ENCODE results near the gene MAN2B2. TPM values are rescaled to one million over a fixed set of nuclear protein-coding genes. Genes with fewer than 3 reads are reported as not detected.

Gene MAN2B2
- total RNA-seq, 1 experiment from 2014 or later, result 11.7 TPM

DNA sequence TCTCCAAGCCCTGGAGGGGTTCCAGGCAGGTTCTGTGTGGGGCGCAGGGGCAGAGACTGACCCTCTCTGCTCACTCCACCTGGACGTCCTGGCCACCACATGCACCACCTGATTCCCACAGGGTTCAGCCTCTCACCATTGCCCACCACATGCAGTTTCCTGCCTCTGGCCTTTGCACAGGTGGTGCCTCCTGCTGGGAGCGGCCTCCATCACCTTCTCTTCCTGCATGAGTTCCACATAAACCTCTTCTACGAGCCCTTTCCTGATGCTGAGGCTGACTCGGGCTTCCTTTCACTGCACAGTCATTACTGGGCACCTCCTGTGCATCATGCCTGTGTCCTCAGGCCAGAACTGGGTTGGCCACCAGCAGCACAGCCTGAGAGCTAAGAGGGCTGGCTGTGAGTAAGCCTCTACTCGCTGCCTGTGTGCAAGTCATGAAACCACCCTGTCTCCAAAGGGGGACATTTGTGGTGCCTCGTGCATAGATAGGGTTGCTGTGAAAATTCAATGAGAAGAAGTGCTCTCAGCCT, 19.9 kb downstream of the MAN2B2 start:
- DNase-seq (ENCODE audit: low read depth), result no peak

DNA sequence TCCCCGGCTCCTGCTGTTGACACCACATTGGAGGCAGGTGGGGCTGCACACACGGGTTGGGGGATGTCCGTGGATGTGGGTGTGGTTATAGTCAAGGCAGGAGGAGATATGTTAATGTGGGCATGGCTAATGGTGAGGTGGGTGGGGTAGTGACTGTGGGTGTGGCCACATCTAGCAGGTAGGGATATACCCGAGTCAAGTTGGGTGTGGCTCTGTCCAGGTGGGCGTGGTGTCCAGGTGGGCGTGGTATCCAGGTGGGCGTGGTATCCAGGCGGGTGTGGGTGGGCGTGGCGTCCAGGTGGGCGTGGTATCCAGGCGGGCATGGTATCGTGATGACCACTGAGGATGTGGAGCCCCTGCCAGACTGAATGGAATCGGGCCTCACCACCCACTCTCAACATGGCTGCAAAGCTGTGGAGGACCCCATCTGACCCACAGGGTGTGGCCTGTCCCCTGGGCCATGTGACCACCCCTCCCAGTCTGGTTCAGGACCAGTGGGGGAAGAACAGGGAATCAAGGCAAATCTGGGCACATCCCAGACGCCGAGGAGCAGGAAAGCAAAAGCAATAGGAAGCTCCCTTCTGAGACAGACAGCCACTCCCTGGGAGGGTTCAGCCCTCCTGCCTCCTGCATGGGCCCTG, 21.0 kb downstream of the MAN2B2 start:
- no peak for DNase-seq (ENCODE audit: low read depth)

DNA sequence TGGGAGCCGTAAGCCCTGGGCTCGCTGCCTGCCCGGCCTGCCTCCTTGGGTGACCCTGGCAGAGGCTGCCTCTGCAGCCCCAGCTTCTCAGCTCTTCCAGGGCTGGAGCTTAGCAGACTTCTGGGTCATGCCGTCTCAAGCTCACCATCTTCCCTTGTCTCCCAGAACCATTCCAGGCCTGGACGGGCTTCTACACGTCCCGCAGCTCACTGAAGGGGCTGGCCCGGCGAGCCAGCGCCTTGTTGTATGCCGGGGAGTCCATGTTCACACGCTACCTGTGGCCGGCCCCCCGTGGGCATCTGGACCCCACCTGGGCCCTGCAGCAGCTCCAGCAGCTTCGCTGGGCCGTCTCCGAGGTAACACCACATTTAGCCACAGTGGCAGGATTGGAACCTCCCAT, 22.0 kb downstream of the MAN2B2 start:
- DNase-seq (ENCODE audit: low read depth), result no peak

DNA sequence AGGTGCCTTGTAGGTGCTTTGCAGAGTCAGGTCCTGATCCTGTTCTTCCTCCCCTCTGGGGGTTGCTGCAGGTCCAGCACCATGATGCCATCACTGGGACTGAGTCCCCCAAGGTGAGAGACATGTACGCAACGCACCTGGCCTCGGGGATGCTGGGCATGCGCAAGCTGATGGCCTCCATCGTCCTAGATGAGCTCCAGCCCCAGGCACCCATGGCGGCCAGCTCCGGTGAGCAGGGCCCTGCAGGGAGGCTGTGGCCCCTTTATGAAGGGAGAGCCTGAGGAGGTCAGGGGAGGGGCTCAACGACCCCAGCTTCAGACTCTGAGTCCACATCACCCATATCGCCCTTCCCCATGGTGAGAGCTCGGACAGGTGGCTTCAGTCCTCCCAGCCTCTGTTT, 23.1 kb downstream of the MAN2B2 start:
- DNase-seq (ENCODE audit: low read depth), result no peak

DNA sequence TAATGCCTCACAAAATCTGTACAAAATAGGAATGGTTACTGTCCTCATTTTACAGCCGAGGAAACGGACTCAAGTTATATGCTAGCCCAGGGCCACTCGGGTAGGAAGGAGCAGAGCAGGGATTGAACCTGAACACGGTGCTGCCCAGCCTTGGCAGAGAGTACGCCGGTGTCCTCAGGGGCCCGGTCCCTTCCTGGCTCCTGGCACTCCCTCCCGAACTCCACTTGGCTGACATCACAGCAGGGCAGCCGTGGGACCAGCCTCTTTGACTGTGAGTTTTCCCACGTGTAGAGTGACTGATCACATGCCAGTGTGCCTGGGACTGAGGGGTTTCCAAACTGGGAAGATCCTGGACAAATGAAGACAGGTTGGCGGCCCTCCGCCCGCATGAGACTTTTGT, 23.7 kb downstream of the MAN2B2 start:
- DNase-seq (ENCODE audit: low read depth), result no peak

DNA sequence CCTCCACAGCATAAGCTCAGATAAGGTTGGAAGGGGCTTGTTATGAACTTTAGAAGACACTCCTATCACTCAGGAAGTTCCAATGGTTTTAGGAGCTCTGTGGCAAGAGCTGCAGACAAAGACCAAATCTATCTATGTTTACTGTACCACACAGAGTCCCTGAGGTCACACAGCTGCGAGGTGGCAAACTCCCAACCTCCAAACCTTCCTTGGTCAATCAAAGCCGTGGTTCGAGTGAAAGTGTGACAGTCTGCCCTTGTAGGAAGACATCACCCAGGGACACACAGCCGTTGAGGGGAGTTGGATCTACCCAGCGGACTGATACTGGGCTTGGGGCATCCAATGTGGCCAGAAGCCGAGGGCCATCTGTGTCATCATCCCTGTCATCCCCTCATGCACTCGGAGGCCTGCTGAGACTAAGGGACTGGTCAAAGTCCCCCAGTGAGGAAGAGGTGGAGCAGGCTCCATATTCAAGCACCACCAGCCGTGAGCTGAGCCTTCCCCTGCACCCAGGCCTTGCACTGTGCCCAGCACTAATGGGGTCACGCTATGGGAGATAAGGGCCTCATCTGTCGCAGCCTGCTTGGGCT, 26.8 kb downstream of the MAN2B2 start:
- DNase-seq (ENCODE audit: low read depth), result no peak

DNA sequence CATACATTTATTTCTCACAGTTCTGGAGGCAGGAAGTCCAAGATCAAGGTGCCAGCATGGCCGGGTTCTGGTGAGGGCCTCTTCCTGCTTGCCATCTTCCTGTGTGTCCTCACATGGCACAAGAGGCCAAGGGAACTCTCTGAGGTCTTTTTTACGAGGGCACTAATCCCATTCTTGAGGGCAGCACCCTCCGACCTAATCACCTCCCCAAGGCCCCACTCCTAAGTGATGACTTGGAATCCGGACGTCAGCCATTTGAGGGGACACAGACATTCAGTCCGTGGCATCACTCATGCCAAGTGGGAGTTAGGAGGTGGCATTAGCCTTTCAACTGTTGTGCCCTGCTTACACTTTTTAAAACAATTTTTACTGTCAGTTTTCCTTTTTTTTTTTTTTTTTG, 27.3 kb downstream of the MAN2B2 start:
- DNase-seq (ENCODE audit: low read depth), result no peak

DNA sequence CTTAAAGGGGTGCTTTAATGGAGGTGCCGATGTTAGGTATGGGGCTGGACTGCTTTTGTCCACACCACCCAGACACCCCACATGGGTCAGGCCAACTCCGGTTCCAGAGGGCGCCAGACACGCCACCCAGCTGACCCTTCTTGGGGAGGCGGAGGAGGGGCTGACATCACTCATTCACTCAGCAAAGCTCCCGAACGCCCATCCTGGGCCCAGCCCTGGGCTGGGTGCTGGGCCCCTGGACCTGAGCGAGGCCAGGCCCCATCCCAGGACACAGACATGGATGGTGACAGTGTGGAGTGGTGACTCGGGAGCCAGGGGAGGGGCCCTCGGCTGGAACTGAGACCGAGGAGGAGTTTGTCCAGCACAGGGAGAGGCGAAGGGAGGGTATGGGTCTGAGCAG, 28.1 kb downstream of the MAN2B2 start:
- no peak for DNase-seq (ENCODE audit: low read depth)

DNA sequence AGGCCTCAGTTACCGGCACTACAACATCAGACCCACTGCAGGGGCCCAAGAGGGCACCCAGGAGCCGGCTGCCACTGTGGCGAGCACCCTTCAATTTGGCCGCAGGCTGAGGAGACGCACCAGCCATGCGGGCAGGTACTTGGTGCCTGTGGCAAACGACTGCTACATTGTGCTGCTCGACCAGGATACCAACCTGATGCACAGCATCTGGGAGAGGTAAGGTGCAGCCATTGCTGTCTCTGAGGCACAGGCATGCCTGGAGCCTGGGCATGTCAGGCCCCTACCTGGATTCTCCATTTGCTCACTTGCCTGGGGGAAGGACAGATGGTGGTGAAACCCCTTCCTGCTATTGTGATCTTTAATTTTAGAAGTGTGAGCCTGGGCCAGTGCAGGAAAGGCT, 30.1 kb downstream of the MAN2B2 start:
- DNase-seq (ENCODE audit: low read depth), result no peak

DNA sequence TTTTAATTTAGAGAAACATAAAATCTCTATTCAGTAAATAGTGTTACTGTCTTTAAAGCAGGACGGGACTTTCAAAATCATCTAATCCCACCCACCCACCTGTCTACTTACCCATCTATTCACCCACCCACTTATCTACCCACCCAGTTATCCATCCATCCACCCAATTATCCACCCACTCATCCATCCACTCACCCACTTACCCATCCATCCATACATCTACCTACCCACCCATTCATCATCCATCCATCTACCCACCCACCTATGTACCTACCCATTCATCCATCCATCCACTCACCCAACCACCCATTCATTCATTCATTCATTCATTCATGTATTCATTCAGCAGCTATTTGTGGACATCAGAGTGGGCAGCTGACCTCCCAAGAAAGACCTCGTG, 30.6 kb downstream of the MAN2B2 start:
- DNase-seq (ENCODE audit: low read depth), result no peak

DNA sequence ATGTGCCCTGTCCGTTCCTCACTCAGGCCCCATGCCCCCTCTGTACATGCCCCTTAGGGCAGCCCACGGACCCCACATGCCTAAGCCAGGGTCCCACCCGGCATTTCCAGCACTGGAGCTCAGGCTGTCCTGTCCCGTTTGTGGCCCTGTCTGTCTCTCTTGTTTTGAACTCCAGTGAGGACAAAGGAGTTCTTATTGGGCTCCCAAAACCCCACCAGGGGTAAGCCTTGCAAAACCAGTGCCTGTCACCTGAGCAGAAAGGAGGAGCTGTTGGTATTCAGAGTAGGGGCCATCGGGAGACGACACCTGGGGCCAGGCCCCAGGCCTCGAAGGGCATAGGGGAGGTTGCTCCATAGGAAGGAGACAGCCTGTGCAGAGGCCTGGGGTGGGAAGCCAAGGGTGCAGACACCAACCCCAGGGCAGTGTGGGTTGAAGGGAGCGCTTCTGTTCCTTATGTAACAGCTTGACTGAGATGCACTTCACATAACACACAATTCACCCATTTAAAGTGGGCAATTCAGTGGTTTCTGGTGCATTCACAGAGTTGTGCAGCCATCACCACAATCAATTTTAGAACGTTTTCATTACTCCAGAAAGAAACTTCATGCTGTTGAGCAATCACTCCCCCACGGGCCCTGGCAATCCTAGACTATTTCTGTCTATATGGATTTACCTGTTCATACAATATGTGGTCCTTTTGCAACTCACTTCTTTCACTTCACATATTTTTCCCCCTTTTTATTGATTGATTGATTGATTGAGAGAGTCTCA, 31.7 kb downstream of the MAN2B2 start:
- no peak for DNase-seq (ENCODE audit: low read depth)

DNA sequence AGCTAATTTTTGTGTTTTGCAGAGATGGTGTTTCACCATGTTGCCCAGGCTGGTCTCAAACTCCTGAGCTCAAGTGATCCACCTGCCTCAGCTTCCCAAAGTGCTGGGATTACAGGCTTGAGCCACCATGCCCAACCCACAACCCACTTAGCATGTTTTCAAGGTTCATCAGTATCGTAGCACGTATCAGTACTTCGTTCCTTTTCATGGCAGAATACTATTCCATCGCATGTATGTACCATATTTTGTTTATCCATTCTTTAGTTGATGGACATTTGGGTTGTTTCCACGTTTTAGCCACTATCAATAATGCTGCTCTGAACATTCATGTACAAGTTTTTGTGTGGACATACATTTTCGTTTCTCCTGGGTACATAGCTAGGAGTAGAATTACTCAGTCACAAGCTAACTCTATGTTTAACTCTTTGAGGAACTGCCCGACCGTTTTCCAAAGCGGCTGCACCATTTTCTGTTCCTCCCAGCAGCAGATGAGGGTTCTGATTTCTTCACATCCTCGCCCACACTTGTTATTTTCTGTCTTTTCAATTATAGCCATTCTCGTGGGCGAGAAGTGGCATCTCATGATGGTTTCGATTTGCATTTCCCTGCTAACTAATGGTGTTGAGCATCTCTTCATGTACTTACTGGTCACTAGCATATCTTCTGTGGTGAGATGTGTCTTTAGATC, 32.5 kb downstream of the MAN2B2 start:
- no peak for DNase-seq (ENCODE audit: low read depth)

DNA sequence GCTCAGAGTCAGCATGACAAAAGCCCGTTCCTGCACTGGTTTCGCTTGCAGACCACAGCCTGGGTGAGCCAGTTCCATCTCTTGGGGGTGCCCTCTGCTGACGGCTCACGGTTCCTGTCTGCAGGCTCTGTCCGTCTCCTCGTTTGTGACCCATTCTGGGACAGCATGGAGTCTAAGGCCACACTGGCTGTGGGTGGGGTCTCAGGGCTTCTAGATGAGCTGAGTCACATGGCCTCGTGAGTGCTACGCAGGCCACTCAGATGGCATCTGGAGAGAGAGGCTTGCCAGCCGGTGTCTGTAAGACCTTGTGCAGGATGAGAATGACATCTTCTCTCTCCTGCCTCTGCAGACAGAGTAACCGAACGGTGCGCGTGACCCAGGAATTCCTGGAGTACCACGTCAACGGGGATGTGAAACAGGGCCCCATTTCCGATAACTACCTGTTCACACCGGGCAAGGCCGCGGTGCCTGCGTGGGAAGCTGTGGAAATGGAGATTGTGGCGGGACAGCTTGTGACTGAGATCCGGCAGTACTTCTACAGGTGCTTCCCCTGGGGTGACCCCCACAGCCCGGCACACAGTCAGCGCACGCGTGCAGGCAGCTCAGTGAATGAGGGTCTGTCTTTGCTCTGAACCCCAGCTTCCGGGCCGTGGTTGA, 33.9 kb downstream of the MAN2B2 start:
- DNase-seq (ENCODE audit: low read depth), result no peak

DNA sequence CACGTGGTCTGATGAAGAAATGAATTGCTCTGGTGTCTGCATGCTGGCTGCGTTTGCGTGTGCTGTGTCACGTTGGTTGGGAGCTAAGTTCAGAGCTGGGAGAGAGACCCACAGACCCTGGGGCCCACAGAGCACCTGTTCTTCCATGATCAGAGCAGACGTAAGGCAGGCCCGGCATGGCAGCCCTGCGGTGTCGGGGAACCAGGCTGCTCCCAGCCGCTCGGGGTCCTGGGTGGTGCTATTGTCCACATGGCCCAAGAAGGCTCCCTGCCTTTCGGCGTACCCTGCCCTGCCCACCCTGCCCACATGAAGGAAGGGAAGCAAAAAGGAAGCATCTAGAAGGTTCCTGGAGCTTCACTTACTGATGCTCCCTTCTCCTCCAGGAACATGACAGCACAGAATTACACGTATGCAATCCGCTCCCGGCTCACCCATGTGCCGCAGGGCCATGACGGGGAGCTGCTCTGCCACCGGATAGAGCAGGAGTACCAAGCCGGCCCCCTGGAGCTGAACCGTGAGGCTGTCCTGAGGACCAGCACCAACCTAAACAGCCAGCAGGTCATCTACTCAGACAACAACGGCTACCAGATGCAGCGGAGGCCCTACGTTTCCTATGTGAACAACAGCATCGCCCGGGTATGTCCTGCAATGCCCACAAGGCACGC, 34.6 kb downstream of the MAN2B2 start:
- DNase-seq (ENCODE audit: low read depth), result no peak

DNA sequence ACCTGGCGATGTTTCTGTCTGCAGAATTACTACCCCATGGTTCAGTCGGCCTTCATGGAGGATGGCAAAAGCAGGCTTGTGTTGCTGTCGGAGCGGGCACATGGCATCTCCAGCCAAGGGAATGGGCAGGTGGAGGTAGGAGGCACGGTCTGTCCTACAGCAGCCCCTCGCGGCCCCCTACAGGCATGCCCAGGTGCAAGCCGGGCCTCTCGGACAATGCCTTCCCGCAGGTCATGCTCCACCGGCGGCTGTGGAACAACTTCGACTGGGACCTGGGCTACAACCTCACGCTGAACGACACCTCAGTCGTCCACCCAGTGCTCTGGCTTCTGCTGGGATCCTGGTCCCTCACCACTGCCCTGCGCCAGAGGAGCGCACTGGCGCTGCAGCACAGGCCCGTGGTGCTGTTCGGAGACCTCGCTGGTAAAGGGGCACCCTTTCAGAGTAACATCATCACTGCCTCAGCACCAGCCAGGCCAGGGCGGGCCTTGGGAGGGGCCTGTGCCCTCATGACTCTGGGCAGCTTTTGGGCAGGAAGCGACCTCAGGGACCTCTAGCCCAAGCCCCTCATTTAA, 36.0 kb downstream of the MAN2B2 start:
- DNase-seq (ENCODE audit: low read depth), result no peak

DNA sequence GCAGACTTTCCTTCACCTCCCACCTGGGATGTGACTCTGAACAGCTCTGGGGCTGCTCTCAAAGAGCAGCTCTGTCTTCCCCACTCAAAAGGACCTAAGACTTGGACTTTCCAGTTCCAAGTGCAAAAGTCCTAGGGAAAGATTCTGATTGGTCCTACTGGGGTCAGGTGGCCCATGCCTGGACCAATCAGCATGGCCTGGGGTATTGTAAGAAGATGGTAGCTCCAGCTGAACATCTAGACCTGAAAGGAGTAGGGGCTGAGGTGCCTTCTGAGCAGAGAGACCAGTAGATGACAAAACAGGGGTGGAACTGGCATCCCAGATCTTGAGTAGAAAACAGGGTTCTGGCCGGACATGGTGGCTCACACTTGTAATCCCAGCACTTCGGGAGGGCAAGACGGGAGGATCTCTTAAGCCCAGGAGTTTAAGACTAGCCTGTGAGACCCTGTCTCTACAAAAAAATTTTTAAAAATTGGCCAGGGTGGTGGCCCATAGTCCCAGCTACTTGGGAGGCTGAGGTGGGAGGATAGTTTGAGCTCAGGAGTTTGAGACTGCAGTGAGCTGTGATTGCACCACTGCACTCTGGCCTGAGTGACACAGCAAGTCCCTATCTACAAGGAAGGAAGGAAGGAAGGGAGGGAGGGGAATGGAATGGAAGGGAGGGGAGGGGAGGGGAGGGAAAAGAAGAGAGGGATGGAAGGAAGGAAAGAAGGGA, 38.1 kb downstream of the MAN2B2 start:
- no peak for DNase-seq (ENCODE audit: low read depth)

DNA sequence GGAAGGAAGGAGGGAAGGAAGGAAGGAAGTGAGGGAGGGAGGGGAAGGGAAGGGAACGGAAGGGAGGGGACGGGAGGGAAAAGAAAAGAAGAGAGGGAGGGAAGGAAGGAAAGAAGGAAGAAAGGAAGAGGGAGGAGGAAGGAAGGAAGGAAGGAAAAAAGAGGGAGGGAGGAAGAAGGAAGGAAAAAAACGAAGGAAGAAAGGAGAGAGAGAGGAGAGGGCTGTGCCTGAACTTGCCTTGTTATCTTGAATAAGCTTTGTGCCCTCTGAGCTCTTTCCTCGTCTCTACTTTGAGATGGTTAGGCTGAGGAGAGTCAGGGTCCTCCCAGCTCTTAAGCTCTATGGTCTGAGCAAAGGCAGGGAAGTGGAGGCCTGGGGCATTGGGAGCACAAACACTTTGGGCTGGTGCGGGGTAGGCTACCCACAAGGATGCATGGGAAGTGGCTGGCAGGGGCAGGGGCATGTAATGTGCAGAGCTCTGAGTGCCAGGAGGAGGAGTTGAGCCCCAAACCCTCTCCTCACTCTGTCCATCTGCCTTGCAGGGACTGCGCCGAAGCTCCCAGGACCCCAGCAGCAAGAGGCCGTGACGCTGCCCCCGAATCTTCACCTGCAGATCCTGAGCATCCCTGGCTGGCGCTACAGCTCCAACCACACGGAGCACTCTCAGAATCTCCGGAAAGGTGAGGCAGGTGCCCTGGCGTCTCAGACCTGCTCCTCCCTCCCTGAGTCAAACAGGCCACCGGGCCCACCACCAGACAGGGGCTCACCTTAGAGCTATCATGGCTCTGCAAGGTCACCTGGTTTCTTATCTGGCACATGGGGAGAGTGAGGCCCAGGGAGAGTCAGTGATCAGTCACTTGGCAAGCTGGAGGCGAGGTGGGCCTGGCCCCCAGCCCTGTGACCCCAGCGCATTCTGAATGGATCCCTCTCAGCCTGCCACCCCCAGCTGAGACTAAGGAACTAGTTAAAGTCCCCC, 39.0 kb downstream of the MAN2B2 start:
- no peak for DNase-seq (ENCODE audit: low read depth)

DNA sequence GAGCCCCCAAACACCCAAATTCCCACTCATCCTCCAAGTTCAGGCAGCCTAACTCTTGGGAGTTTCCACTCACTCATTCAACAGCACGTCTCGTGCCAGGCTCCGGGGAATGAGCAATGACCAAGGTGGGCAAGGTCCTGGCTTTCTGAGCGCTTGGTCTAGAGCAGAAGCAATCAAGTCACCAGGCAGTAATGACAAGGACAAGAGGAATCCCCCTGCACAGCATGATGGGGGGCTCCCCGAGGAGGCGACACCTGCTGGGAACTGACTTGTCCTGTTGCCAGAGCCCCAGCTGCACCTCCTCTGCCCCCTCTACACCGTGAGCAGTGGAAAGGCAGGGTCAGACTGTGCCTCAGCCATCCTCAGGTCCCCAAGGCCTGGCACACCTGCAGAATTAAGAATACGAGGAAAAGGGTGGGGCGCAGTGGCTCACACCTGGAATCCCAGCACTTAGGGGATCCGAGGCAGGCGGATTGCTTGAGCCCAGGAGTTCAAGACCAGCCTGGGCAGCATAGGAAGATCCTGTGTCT, 39.8 kb downstream of the MAN2B2 start:
- DNase-seq (ENCODE audit: low read depth), result no peak

All from RPMI7951 (cell line).